Stomach (tissue), 4 donors: ENCODE data around the gene PTPRT.

Experiments used
- CTCF ChIP-seq, 7 experiments: fragments of 450-650 bp in 4 of 7; fragments of 200-600 bp in 3 of 7; sonication (generic) in 3 of 7; IDR thresholded peaks; one replicate each; pipeline ENCODE4 v1.5.1; 2016 to 2019; ENCODE audit warnings: antibody characterized with exemption in 7 of 7, control low read depth in 2 of 7, mild to moderate bottlenecking in 1 of 7
- EP300 ChIP-seq: sonication (generic); formaldehyde crosslinking; IDR thresholded peaks from one replicate; pipeline ENCODE4 v1.6.1; 2017; ENCODE audit warnings: antibody characterized with exemption
- POLR2A ChIP-seq, 4 donors: fragments of 450-650 bp; IDR thresholded peaks; one replicate each; pipeline ENCODE4 v1.6.1; 2016; ENCODE audit warnings: antibody characterized with exemption in 4 of 4, control low read depth in 2 of 4, mild to moderate bottlenecking in 1 of 4, moderate library complexity in 1 of 4
- POLR2AphosphoS5 ChIP-seq, 3 donors: sonication (generic); formaldehyde crosslinking; IDR thresholded peaks; one replicate each; pipeline ENCODE4 v1.6.1; 2016; ENCODE audit warnings: antibody characterized with exemption in 3 of 3

GRCh38 chr20:42067596-42067995 lies 1122.1 kb downstream of the PTPRT start:
- no peak for TF ChIP-seq CTCF (IDR thresholded peaks at IDR 0.05)
- no peak for TF ChIP-seq POLR2AphosphoS5 (IDR thresholded peaks at IDR 0.05)
- no peak for TF ChIP-seq POLR2A (IDR thresholded peaks at IDR 0.05)
- TF ChIP-seq EP300: no peak
